Activated CD4-positive, alpha-beta T cell treated with anti-CD3 and anti-CD28 coated beads, Interleukin-2, amount 10 ng/mL, durations not matched to agents 24 days and 14 days (primary cell): ENCODE data around the gene ANKRD28. TPM values are rescaled to one million over a fixed set of nuclear protein-coding genes. Genes with fewer than 3 reads are reported as not detected.

Experiments
- DNase-seq: peaks from one replicate; pipeline ENCODE4 v3.0.0; 2022
- H3K27ac Mint-ChIP-seq: one replicate; pipeline ENCODE4 v1.8.0; 2022; ENCODE audit warnings: mild to moderate bottlenecking, mixed read lengths
- H3K27me3 Mint-ChIP-seq: one replicate; pipeline ENCODE4 v1.8.0; 2022; ENCODE audit warnings: mixed read lengths
- H3K36me3 Mint-ChIP-seq: one replicate; pipeline ENCODE4 v1.8.0; 2022; ENCODE audit warnings: low read depth, mild to moderate bottlenecking, mixed read lengths
- H3K4me1 Mint-ChIP-seq: one replicate; pipeline ENCODE4 v1.8.0; 2021; ENCODE audit warnings: mixed read lengths
- H3K4me3 Mint-ChIP-seq: one replicate; pipeline ENCODE4 v1.8.0; 2022; ENCODE audit warnings: mild to moderate bottlenecking, moderate library complexity, mixed read lengths
- H3K9me3 Mint-ChIP-seq: one replicate; pipeline ENCODE4 v1.8.0; 2021; ENCODE audit warnings: mixed read lengths
- intact Hi-C: fragments of 100-400 bp; cut with micrococcal nuclease; formaldehyde crosslinking; loops from one replicate; pipeline ENCODE4 v1.15.1; 2023
- total RNA-seq: library from RNA; stranded (reverse); gene quantifications from 2 replicates; pipeline ENCODE4 v1.2.3, GENCODE V29; 2022

ANKRD28 gene
- total RNA-seq, 1 donor from 2014 or later = 38.7 TPM

- Mint-ChIP-seq H3K27me3 (no peaks in the 10 kb centered on the region), H3K9me3 (peaks cover 4% of the 10 kb centered on the region), H3K36me3 (peaks cover 18% of the 10 kb centered on the region), H3K27ac (peak overlapping the region; percentile 98), H3K4me3 (peak overlapping the region; percentile 86), H3K4me1 (peaks cover 62% of the 10 kb centered on the region)
- intact Hi-C loops = loop anchor here (1.0 to 5.0 kb wide), 5 partner anchors 8 to 505 kb away; no protein-coding TSS in a partner anchor
- DNase-seq = peak; percentile 75
Measured at GRCh38 chr3:15796771-15797641, 773 bp downstream of the ANKRD28 start.

- DNase-seq = no peak
- Mint-ChIP-seq H3K4me1 (peaks cover 62% of the 10 kb centered on the region), H3K27me3 (no peaks in the 10 kb centered on the region), H3K9me3 (peaks cover 10% of the 10 kb centered on the region), H3K36me3 (peaks cover 20% of the 10 kb centered on the region), H3K27ac (peak overlapping the region; percentile 98), H3K4me3 (peak overlapping the region; percentile 86)
- intact Hi-C loops = loop anchor here (2.0 to 5.0 kb wide), 2 partner anchors 14 to 506 kb away; no protein-coding TSS in a partner anchor
Measured at GRCh38 chr3:15796331-15796730, 1.4 kb downstream of the ANKRD28 start.

DNA sequence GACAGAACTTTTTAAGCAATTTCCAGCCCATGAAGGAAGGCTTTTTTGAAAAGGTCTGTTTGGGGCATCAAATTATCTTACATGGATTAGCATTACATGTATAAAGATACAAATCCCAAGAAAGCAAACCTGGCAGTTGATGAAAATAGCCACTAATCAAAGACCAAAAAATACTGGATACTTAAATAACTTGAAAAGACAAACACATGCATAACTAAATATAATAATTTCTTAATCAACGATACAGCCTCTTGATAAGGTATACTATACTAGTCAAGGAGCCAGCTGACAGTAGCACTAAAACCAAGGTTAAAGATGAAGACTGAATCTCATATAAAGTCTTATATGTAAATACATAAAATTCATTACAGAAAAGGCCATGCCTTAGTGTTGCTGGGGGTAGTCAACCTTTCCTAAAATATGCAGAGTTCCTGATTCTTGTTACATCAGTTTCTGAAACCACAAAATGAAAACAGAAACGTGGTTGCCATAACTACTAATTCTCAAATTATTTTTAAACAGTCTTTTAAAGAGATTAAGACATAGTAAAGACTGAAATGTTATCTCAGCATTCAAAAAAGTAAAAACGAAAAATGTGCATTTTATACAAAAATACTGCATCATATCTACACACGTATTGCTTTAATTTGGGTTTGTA, 2.0 kb downstream of the ANKRD28 start:
- Mint-ChIP-seq H3K27me3 (no peaks in the 10 kb centered on the region), H3K4me3 (peak overlapping the region; percentile 77), H3K9me3 (peaks cover 16% of the 10 kb centered on the region), H3K36me3 (peaks cover 26% of the 10 kb centered on the region), H3K4me1 (peaks cover 62% of the 10 kb centered on the region), H3K27ac (peak overlapping the region; percentile 79)
- intact Hi-C loops = loop anchor here (2.0 to 5.0 kb wide), 2 partner anchors 15 to 507 kb away; no protein-coding TSS in a partner anchor
- peak; percentile 75 for DNase-seq

DNA sequence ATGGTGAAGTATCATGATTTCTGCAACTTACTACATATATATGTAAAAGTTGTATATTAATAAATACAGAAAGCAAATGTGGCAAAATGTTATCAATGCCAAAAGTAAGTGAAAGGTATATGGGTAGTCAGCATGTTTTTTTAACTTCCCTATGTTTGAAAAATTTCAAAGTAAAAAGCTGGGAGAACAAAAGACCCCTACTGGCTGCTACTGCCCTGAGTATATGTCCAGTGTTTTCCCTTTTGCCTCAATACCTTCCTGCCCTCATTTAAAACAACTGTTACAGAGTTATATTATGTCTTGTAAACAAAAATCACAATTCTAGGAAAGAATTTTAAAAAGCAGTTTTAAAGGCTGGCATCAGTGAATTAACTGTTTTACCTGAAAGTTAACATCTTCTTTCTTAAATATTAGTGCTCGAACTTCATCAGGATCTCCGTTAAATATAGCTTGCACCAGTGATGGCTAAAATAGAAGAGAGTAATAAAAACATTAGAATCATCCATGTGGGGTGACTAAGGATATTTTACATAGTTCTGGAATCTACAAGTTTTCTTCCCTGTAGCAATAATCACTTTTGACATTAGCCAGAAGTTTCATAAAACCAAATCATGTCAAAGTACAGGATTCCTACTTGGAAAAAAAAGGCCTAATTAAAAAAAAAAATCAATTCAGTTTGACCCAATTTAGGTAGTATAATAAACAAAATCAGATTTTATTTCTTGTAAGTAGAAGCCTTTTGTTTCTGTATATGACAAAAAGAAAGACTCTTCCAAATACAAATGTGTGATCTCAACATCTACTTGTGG, 2.7 kb downstream of the ANKRD28 start:
- intact Hi-C loops = loop anchor here (5.0 kb wide), 1 partner anchor 507 kb away; no protein-coding TSS in a partner anchor
- peaks cover 62% of the 10 kb centered on the region for H3K4me1 Mint-ChIP-seq
- peaks cover 20% of the 10 kb centered on the region for H3K9me3 Mint-ChIP-seq

DNA sequence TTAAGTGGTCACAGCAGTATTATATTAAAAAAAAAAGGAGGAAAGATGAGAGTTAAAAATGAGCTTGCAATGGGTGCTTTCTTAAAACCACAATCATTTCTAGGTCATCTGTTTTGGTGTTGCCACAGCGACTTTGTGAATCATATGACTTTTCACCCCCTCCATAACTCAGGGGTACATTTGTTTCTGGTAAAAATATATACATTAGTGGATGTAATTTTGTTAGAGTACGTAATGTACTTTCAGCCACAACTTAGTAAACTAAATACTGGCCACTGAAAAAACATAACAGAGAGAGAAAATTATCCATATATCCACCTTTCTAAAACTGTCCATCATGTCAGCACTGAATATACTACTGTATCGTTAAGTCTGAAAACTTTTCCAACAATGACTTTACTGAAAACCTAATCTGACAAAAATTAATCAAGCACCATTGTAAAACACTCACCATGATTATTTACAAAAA, 3.4 kb downstream of the ANKRD28 start:
- peak; percentile 80 for DNase-seq
- Mint-ChIP-seq H3K9me3 (peaks cover 20% of the 10 kb centered on the region), H3K27ac (peak overlapping the region; percentile 84), H3K36me3 (peaks cover 36% of the 10 kb centered on the region), H3K27me3 (no peaks in the 10 kb centered on the region), H3K4me3 (peak overlapping the region; percentile 75), H3K4me1 (peaks cover 58% of the 10 kb centered on the region)
- intact Hi-C loops = no loop called here

More for the DNA sequence above, 2.7 kb downstream of the ANKRD28 start:
- DNase-seq = no peak
- Mint-ChIP-seq H3K36me3 (peaks cover 32% of the 10 kb centered on the region), H3K27ac (peak overlapping the region; percentile 84), H3K4me3 (peak overlapping the region; percentile 77), H3K27me3 (no peaks in the 10 kb centered on the region)

DNA sequence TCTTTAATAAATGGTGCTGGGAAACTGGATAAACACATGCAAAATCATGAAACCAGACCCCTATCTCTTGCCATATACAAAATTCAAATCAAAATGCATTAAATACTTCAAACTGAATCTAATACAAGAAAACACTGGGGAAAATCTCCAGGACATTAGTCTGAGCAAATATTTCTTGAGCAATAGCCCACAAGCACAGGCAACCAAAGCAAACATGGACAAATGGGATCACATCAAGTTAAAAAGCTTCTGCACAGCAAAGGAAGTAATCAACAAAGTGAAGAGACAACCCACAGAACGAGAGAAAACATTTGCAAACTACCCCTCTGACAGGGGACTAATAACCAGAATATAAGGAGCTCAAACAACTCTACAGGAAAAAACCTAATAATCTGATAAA, 6.3 kb downstream of the ANKRD28 start:
- intact Hi-C loops = no loop called here
- peaks cover 46% of the 10 kb centered on the region for H3K4me1 Mint-ChIP-seq

GRCh38 chr3:15787941-15788340, 9.8 kb downstream of the ANKRD28 start:
- H3K36me3 Mint-ChIP-seq = peaks cover 61% of the 10 kb centered on the region
- DNase-seq = no peak
- H3K27me3 Mint-ChIP-seq = no peaks in the 10 kb centered on the region
- H3K4me3 Mint-ChIP-seq = no peak overlapping the region
- H3K9me3 Mint-ChIP-seq = peaks cover 20% of the 10 kb centered on the region
- no peak overlapping the region for H3K27ac Mint-ChIP-seq
- intact Hi-C loops = no loop called here
- H3K4me1 Mint-ChIP-seq = peaks cover 31% of the 10 kb centered on the region

More for the DNA sequence above, 6.3 kb downstream of the ANKRD28 start:
- peaks cover 49% of the 10 kb centered on the region for H3K36me3 Mint-ChIP-seq
- H3K4me3 Mint-ChIP-seq = peak overlapping the region; percentile 17
- DNase-seq = no peak
- H3K9me3 Mint-ChIP-seq = peaks cover 20% of the 10 kb centered on the region
- no peak overlapping the region for H3K27ac Mint-ChIP-seq
- no peaks in the 10 kb centered on the region for H3K27me3 Mint-ChIP-seq

- Mint-ChIP-seq H3K4me1 (peaks cover 32% of the 10 kb centered on the region), H3K36me3 (peaks cover 65% of the 10 kb centered on the region), H3K27ac (no peak overlapping the region), H3K9me3 (peaks cover 20% of the 10 kb centered on the region), H3K27me3 (no peaks in the 10 kb centered on the region), H3K4me3 (no peak overlapping the region)
- intact Hi-C loops = no loop called here
- DNase-seq = no peak
Measured at GRCh38 chr3:15787526-15787925, 10.3 kb downstream of the ANKRD28 start.

GRCh38 chr3:15783361-15783969, 14.3 kb downstream of the ANKRD28 start:
- H3K27me3 Mint-ChIP-seq = no peaks in the 10 kb centered on the region
- H3K4me1 Mint-ChIP-seq = peaks cover 13% of the 10 kb centered on the region
- H3K36me3 Mint-ChIP-seq = peaks cover 48% of the 10 kb centered on the region
- H3K27ac Mint-ChIP-seq = no peak overlapping the region
- H3K4me3 Mint-ChIP-seq = no peak overlapping the region
- intact Hi-C loops = no loop called here
- DNase-seq = no peak
- H3K9me3 Mint-ChIP-seq = peaks cover 3% of the 10 kb centered on the region

DNA sequence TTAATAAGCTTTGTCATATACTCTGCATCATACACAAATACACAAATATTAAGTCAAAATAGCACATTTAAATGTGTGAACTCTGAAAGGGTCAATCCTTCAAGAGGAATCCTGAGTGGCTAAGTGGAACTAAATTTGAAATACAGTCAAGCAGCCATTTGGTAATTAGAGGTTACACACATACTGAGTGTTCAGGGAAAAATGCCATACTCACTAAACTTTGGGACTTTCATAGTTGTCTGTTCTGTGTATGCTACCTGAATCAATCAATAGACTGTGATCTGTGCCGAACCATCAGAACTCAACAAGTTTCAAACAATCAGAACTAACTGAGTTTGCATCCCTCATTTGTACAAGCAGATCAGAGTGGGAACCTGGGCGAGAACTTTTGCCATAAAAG, 15.3 kb downstream of the ANKRD28 start:
- no peak overlapping the region for H3K4me3 Mint-ChIP-seq
- peaks cover 15% of the 10 kb centered on the region for H3K4me1 Mint-ChIP-seq
- intact Hi-C loops = no loop called here
- H3K9me3 Mint-ChIP-seq = peaks cover 3% of the 10 kb centered on the region
- no peak for DNase-seq
- H3K27me3 Mint-ChIP-seq = no peaks in the 10 kb centered on the region
- H3K36me3 Mint-ChIP-seq = peaks cover 52% of the 10 kb centered on the region
- H3K27ac Mint-ChIP-seq = no peak overlapping the region

DNA sequence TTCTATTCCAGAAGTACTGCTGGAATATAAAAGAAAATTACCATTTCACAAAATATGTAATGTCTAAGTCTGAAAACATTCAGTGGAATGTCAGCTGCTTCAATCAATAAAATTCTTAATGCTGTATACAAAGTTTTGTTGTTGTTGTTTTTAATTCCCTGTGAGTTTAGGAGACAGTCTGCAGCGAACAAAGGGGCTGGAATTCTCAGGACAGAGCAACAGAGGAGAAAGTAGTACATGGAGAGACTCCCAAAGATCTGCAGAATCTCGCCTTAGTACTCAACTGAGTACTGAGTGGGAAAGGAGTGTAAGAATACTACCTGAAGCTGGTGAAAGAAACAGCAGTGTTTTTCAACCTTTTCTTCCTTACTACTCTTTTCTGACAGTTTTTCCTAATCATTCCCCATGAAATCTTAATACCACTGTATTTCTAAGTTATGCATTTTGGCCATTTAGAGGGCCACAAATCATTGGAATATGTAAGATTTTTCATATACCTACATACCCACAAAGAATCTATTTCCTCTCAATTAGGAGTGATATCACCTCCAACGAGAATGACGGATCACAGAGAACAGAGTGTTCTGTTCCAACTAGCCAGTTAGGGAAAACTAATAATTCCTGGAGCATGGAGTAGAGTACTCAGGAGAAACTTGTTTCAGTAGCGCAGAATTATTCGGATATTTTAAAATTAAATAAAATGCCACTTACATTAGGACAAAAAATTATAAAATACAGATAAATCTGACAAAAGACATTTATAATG, 16.0 kb downstream of the ANKRD28 start:
- DNase-seq = no peak
- H3K9me3 Mint-ChIP-seq = peaks cover 3% of the 10 kb centered on the region

GRCh38 chr3:15781131-15781530, 16.6 kb downstream of the ANKRD28 start:
- Mint-ChIP-seq H3K27ac (no peak overlapping the region), H3K36me3 (peaks cover 53% of the 10 kb centered on the region), H3K27me3 (no peaks in the 10 kb centered on the region), H3K4me3 (no peak overlapping the region), H3K9me3 (peaks cover 3% of the 10 kb centered on the region), H3K4me1 (peaks cover 19% of the 10 kb centered on the region)
- intact Hi-C loops = no loop called here
- DNase-seq = no peak

More for the DNA sequence above, 16.0 kb downstream of the ANKRD28 start:
- Mint-ChIP-seq H3K4me1 (peaks cover 17% of the 10 kb centered on the region), H3K27me3 (no peaks in the 10 kb centered on the region), H3K36me3 (peaks cover 51% of the 10 kb centered on the region), H3K27ac (no peak overlapping the region), H3K4me3 (no peak overlapping the region)
- intact Hi-C loops = no loop called here
